RWPE2 (cell line): Measurements from ENCODE around the gene TMEM150A.

Source experiments
- ATAC-seq: fragments of 200-7000 bp; cut with Tn5 transposase; 3 replicates; pipeline ENCODE4 v1.9.1; 2021; ENCODE audit warnings: low read depth
- DNase-seq: peaks from one replicate; pipeline ENCODE4 v3.0.0-alpha.2; 2020; ENCODE audit warnings: low spot score
- H3K27ac ChIP-seq: fragments of 450-650 bp; 2 replicates; pipeline ENCODE4 v1.5.1; 2017; ENCODE audit warnings: mild to moderate bottlenecking; ENCODE audit not compliant: poor library complexity, severe bottlenecking
- H3K27me3 ChIP-seq: fragments of 250-450 bp; sonication (Bioruptor Pico); 2 replicates; pipeline ENCODE4 v1.5.1; 2021; ENCODE audit warnings: mild to moderate bottlenecking, moderate library complexity; ENCODE audit not compliant: insufficient read depth, poor library complexity, severe bottlenecking
- H3K36me3 ChIP-seq: fragments of 250-450 bp; sonication (Bioruptor Pico); 2 replicates; pipeline ENCODE4 v1.5.1; 2020; ENCODE audit warnings: low read depth, mild to moderate bottlenecking, moderate library complexity
- H3K4me1 ChIP-seq: fragments of 250-450 bp; sonication (Bioruptor Pico); 2 replicates; pipeline ENCODE4 v1.5.1; 2021; ENCODE audit warnings: mild to moderate bottlenecking, moderate library complexity; ENCODE audit not compliant: insufficient read depth, poor library complexity, severe bottlenecking
- H3K4me3 ChIP-seq: fragments of 250-450 bp; sonication (Bioruptor Pico); 2 replicates; pipeline ENCODE4 v1.5.1; 2021; ENCODE audit warnings: mild to moderate bottlenecking, moderate library complexity; ENCODE audit not compliant: severe bottlenecking
- H3K9me3 ChIP-seq: fragments of 250-450 bp; sonication (Bioruptor Pico); 2 replicates; pipeline ENCODE4 v1.5.1; 2021; ENCODE audit warnings: mild to moderate bottlenecking, moderate library complexity; ENCODE audit not compliant: severe bottlenecking
- CTCF ChIP-seq: fragments of 450-650 bp; IDR thresholded peaks from one replicate; pipeline ENCODE4 v1.5.1; 2017; ENCODE audit warnings: mild to moderate bottlenecking, moderate library complexity; ENCODE audit not compliant: poor library complexity, severe bottlenecking

The TMEM150A gene

DNA sequence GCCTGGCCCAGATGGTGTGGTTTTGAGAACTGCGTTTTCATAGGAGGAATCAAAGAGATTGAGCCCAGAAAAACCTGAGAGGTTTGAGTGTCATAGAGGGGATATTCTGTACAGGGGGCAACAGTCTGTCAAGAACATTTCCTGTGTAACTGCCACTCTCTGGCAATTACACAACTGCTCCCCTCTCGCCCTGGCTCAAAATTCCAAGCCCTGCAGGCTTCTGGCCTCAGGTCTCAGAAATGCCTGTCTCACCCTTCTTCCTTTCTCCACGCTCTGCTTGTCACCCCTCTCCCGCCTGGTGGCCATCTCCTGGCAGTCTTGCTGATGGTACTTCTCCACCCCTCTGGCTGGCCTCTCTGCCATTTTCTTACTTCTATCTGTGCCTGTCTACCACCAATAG is 14.3 kb downstream of the TMEM150A start:
- ATAC-seq, result no peak
- Histone ChIP-seq H3K27ac (no peak overlapping the region), H3K36me3 (no peaks in the 10 kb centered on the region), H3K27me3 (no peaks in the 10 kb centered on the region), H3K4me1 (peaks cover 19% of the 10 kb centered on the region), H3K4me3 (no peak overlapping the region), H3K9me3 (no peaks in the 10 kb centered on the region)
- no peak for TF ChIP-seq CTCF
- no peak for DNase-seq

DNA sequence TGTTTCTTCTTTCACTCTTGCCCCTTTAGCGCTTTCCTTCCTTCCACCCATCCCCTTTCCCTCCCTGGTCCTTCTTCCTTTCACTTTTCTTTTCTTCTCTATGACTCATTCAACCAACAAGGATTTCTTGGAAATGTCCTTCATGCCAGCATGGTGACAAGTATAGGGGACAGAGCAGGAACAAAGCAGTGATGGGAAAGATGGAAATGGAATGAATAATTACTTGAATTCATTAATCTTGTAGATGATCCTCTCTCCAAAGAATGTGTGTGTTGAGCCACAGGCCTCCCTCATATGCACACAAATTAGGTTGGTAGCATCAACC is 16.8 kb downstream of the TMEM150A start:
- no peak for TF ChIP-seq CTCF
- Histone ChIP-seq H3K36me3 (peaks cover 3% of the 10 kb centered on the region; the same call in 1 of the 2 replicates), H3K9me3 (no peaks in the 10 kb centered on the region), H3K4me1 (peaks cover 18% of the 10 kb centered on the region), H3K27me3 (no peaks in the 10 kb centered on the region), H3K27ac (peak overlapping the region; percentile 69), H3K4me3 (no peak overlapping the region)
- DNase-seq (no peak), ATAC-seq (no peak)

- peaks cover 15% of the 10 kb centered on the region for H3K4me1 ChIP-seq
- H3K9me3 ChIP-seq, result no peaks in the 10 kb centered on the region
- no peak overlapping the region for H3K4me3 ChIP-seq
- peak; percentile 80 for ATAC-seq
- DNase-seq, result no peak
- peaks cover 6% of the 10 kb centered on the region for H3K36me3 ChIP-seq
- H3K27ac ChIP-seq, result peak overlapping the region; percentile 69
- TF ChIP-seq CTCF, result no peak
- no peaks in the 10 kb centered on the region for H3K27me3 ChIP-seq
These were observed 17.4 kb downstream of the TMEM150A start for GRCh38 chr2:85584857-85585780.

- no peak for TF ChIP-seq CTCF
- Histone ChIP-seq H3K9me3 (no peaks in the 10 kb centered on the region), H3K27ac (peak within 1 kb of the TSS; percentile 69), H3K4me3 (peak within 1 kb of the TSS; percentile 17), H3K27me3 (no peaks in the 10 kb centered on the region), H3K4me1 (peaks cover 15% of the 10 kb centered on the region), H3K36me3 (peaks cover 13% of the 10 kb centered on the region)
- ATAC-seq (peak; percentile 10; the same call in 1 of the 3 replicates), DNase-seq (no peak)
These were observed 18.1 kb downstream of the TMEM150A start, which contains the start of gene VAMP5 for GRCh38 chr2:85584354-85584856. Gene VAMP5, plus strand, starts transcription at chr2:85584431. Its CDS starts 60 bp downstream, at chr2:85584491.
